Measurements from ENCODE around the gene SHISA7. TPM values are rescaled to one million over a fixed set of nuclear protein-coding genes. Genes with fewer than 3 reads are reported as not detected.

The SHISA7 gene
- total RNA-seq, 1 experiment from 2014 or later: not detected

- H3K27ac Mint-ChIP-seq (ENCODE audit: unreplicated experiment): peak overlapping the region; percentile 75
- H3K27me3 Mint-ChIP-seq (ENCODE audit: insufficient read depth, unreplicated experiment): no peaks in the 10 kb centered on the region
- intact Hi-C loops (cut with micrococcal nuclease; ENCODE audit: unreplicated experiment): loop anchor here (10.0 kb wide), 1 partner anchor 245 kb away; no protein-coding TSS in a partner anchor
- peaks cover 71% of the 10 kb centered on the region for H3K36me3 Mint-ChIP-seq (ENCODE audit: insufficient read depth, unreplicated experiment)
- no peaks in the 10 kb centered on the region for H3K9me3 Mint-ChIP-seq (ENCODE audit: unreplicated experiment)
- ChIA-PET CTCF (interaction anchor here (0.5 kb wide), 1 partner anchor 15 kb away, joined by 6 read pairs; no protein-coding TSS in a partner anchor), POLR2A (interaction anchor here (1.5 to 2.2 kb wide), 2 partner anchors 18 to 50 kb away, joined by 10 read pairs; partner anchors contain the start of genes KMT5C and UBE2S)
- no TSS peak for BruUV-seq (replicated peaks)
- Histone ChIP-seq H3K9me3 (no peaks in the 10 kb centered on the region), H3K36me3 (ENCODE audit: control insufficient read depth, insufficient read depth, low read length) (peaks cover 18% of the 10 kb centered on the region), H3K4me3 (ENCODE audit: low read depth, low read length) (no peak overlapping the region), H3K4me1 (peaks cover 18% of the 10 kb centered on the region), H3K27me3 (replicated peaks; ENCODE audit: control insufficient read depth, insufficient read depth, low read length) (no peaks in the 10 kb centered on the region)
- TF ChIP-seq CTCF (IDR thresholded peaks at IDR 0.05; ENCODE audit: insufficient read depth in 1 of 2, low read depth in 1 of 2, low read length in 1 of 2, severe bottlenecking in 1 of 2, unreplicated experiment in 1 of 2): no peak
- H3K4me1 Mint-ChIP-seq (ENCODE audit: low read depth, unreplicated experiment): peaks cover 7% of the 10 kb centered on the region
- no peak overlapping the region for H3K4me3 Mint-ChIP-seq (ENCODE audit: unreplicated experiment)
- no peak for DNase-seq
Measured at GRCh38 chr19:55389386-55390317, 53.4 kb downstream of the SHISA7 start.

GRCh38 chr19:55387736-55388497 lies 55.2 kb downstream of the SHISA7 start:
- Mint-ChIP-seq H3K4me1 (ENCODE audit: low read depth, unreplicated experiment) (peaks cover 7% of the 10 kb centered on the region), H3K36me3 (ENCODE audit: insufficient read depth, unreplicated experiment) (peaks cover 65% of the 10 kb centered on the region), H3K27me3 (ENCODE audit: insufficient read depth, unreplicated experiment) (no peaks in the 10 kb centered on the region), H3K9me3 (ENCODE audit: unreplicated experiment) (no peaks in the 10 kb centered on the region), H3K4me3 (ENCODE audit: unreplicated experiment) (peak overlapping the region; percentile 93), H3K27ac (ENCODE audit: unreplicated experiment) (peak overlapping the region; percentile 70)
- ChIA-PET POLR2A (interaction anchor here (0.6 to 2.2 kb wide), 2 partner anchors 20 to 49 kb away, joined by 4 to 10 read pairs; partner anchors contain the start of genes KMT5C and UBE2S), CTCF (interaction anchor here (0.6 kb wide), 1 partner anchor 237 kb away, joined by 3 read pairs; no protein-coding TSS in a partner anchor)
- TF ChIP-seq CTCF (IDR thresholded peaks at IDR 0.05; ENCODE audit: insufficient read depth in 1 of 2, low read depth in 1 of 2, low read length in 1 of 2, severe bottlenecking in 1 of 2, unreplicated experiment in 1 of 2): no peak
- intact Hi-C loops (cut with micrococcal nuclease; ENCODE audit: unreplicated experiment): loop anchor here (10.0 kb wide), 1 partner anchor 247 kb away; no protein-coding TSS in a partner anchor
- no peaks in the 10 kb centered on the region for H3K9me3 ChIP-seq
- no TSS peak for BruUV-seq (replicated peaks)
- H3K36me3 ChIP-seq (ENCODE audit: control insufficient read depth, insufficient read depth, low read length): peaks cover 18% of the 10 kb centered on the region
- DNase-seq: no peak
- peak overlapping the region; percentile 5; the same call in 1 of the 2 replicates for H3K4me3 ChIP-seq (ENCODE audit: low read depth, low read length)
- H3K27me3 ChIP-seq (replicated peaks; ENCODE audit: control insufficient read depth, insufficient read depth, low read length): no peaks in the 10 kb centered on the region
- H3K4me1 ChIP-seq: peaks cover 22% of the 10 kb centered on the region

- no peak for TF ChIP-seq CTCF (IDR thresholded peaks at IDR 0.05; ENCODE audit: insufficient read depth in 1 of 2, low read depth in 1 of 2, low read length in 1 of 2, severe bottlenecking in 1 of 2, unreplicated experiment in 1 of 2)
- intact Hi-C loops (cut with micrococcal nuclease; ENCODE audit: unreplicated experiment): loop anchor here (10.0 kb wide), 1 partner anchor 248 kb away; no protein-coding TSS in a partner anchor
- Mint-ChIP-seq H3K4me1 (ENCODE audit: low read depth, unreplicated experiment) (peaks cover 15% of the 10 kb centered on the region), H3K9me3 (ENCODE audit: unreplicated experiment) (no peaks in the 10 kb centered on the region), H3K36me3 (ENCODE audit: insufficient read depth, unreplicated experiment) (peaks cover 61% of the 10 kb centered on the region), H3K4me3 (ENCODE audit: unreplicated experiment) (peak overlapping the region; percentile 93), H3K27ac (ENCODE audit: unreplicated experiment) (peak overlapping the region; percentile 89), H3K27me3 (ENCODE audit: insufficient read depth, unreplicated experiment) (no peaks in the 10 kb centered on the region)
- BruUV-seq (replicated peaks): TSS peak; percentile 73
- ChIA-PET POLR2A (interaction anchor here (1.2 kb wide), 1 partner anchor 47 kb away, joined by 4 read pairs; the partner anchor contains the start of gene KMT5C), CTCF (no interaction called here)
- H3K9me3 ChIP-seq: no peaks in the 10 kb centered on the region
- H3K27me3 ChIP-seq (replicated peaks; ENCODE audit: control insufficient read depth, insufficient read depth, low read length): no peaks in the 10 kb centered on the region
- DNase-seq: no peak
- peak overlapping the region; percentile 95 for H3K4me3 ChIP-seq (ENCODE audit: low read depth, low read length)
- H3K4me1 ChIP-seq: peaks cover 30% of the 10 kb centered on the region
- peaks cover 18% of the 10 kb centered on the region for H3K36me3 ChIP-seq (ENCODE audit: control insufficient read depth, insufficient read depth, low read length)
Measured at GRCh38 chr19:55386493-55386971, 56.6 kb downstream of the SHISA7 start.
